A673 (cell line): ENCODE measurements around the gene HECW1.

ENCODE experiments used
- CTCF ChIP-seq: fragments of 300-800, 200-600 bp; sonication (generic); conservative IDR thresholded peaks from 2 replicates; pipeline ENCODE4 v1.5.1; 2017; ENCODE audit warnings: low read depth, mild to moderate bottlenecking, antibody characterized with exemption, low read length, moderate library complexity, mixed read lengths
- EZH2 ChIP-seq: fragments of 200-600 bp; sonication (generic); IDR thresholded peaks from 2 replicates; pipeline ENCODE4 v1.6.1; 2017; ENCODE audit warnings: borderline replicate concordance, low read depth, mild to moderate bottlenecking, mixed read lengths, antibody characterized with exemption, low read length; ENCODE audit not compliant: poor library complexity, severe bottlenecking

GRCh38 chr7:43417455-43417854 is 305.0 kb downstream of the HECW1 start:
- no peak for TF ChIP-seq CTCF
- no peak for TF ChIP-seq EZH2
